ENCODE results near the gene KRTAP10-5.
"Not testable (repeated sequence)": the region's sequence is repeated elsewhere in the genome, so short reads cannot be mapped to it uniquely, and the experiment has no call there.

Gene KRTAP10-5

DNA sequence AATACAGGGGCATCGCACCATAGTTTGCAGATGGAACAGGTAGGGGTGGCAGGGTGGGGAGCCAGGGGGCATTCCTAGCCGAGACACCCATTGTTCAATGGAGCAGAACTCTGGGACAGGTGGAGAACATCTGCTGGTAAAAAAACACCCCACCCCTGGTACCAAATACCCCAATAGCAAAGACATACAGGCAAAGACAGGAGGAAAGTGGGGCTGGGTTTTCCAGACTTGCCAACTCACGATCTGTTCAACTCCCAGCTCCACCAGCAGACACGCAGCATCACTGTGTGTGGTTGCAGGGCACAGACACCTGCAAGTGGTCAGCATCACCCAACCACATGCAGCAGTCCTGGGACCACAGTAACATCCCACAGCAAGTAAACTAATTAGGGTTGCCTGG, 31.1 kb upstream of the KRTAP10-5 start:
- no peak overlapping the region for H3K27ac ChIP-seq (ENCODE audit: low read depth, low read length)
- H2AFZ ChIP-seq (ENCODE audit: low read length, unreplicated experiment) = no peak overlapping the region
- peaks cover 13% of the 10 kb centered on the region; the same call in 1 of the 2 replicates for H3K27me3 ChIP-seq (ENCODE audit: insufficient read depth, low read length)
- H3K4me3 ChIP-seq (ENCODE audit: low read depth, low read length) = no peak overlapping the region
- no peaks in the 10 kb centered on the region for H3K79me2 ChIP-seq (ENCODE audit: control insufficient read depth, insufficient read depth, low read length, unreplicated experiment)
- no peaks in the 10 kb centered on the region for H3K4me1 ChIP-seq (ENCODE audit: control insufficient read depth, insufficient read depth, low read length, unreplicated experiment)
- H3K36me3 ChIP-seq (ENCODE audit: insufficient read depth, low read length) = no peaks in the 10 kb centered on the region

DNA sequence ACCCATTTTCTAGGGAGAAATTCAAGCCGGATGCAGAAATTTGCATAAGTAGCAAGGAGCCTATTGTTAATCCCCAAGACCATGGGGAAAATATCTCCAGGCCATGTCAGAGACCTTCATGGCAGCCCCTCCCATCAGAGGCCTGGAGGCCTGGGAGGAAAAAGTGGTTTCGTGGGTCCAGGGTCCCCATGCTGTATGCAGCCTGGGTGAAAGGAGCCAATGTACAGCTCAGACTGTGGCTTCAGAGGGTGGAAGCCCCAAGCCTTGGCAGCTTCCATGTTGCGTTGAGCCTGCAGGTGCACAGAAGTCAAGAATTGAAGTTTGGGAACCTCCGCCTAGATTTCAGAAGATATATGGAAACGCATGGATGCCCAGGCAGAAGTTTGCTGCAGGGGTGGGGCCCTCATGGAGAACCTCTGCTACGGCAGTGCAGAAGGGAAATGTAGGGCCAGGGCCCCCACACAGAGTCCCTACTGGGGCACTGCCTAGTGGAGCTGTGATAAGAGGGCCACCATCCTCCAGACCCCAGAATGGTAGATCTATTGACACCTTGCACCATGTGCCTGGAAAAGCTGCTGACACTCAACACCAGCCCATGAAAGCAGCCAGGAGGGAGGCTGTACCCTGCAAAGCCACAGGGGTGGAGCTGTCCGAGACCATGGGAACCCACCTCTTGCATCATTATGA, 29.9 kb upstream of the KRTAP10-5 start:
- not testable (repeated sequence) for H2AFZ ChIP-seq (ENCODE audit: low read length, unreplicated experiment)

DNA sequence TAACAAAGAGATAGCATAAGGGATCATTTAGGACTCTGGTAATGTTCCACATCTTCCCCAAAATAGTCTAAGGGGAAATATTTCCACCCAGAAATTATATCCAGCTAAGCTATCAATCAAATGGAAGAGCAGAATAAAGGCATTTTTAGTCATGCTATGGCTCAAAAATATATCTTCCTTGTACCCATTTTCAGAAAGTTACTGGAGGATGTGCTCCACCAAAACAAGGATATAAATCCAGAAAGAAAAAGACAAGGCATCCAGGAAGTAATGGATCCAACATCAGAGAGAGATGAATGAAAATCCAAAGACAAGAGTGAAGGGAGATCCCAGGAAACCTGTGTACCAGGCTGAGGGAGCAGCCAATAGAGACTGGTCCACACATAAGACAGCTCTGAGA, 28.8 kb upstream of the KRTAP10-5 start:
- H3K79me2 ChIP-seq (ENCODE audit: control insufficient read depth, insufficient read depth, low read length, unreplicated experiment) = no peaks in the 10 kb centered on the region
- peaks cover 24% of the 10 kb centered on the region for H3K27me3 ChIP-seq (ENCODE audit: insufficient read depth, low read length)
- no peak overlapping the region for H2AFZ ChIP-seq (ENCODE audit: low read length, unreplicated experiment)
- H3K4me1 ChIP-seq (ENCODE audit: control insufficient read depth, insufficient read depth, low read length, unreplicated experiment) = no peaks in the 10 kb centered on the region
- H3K27ac ChIP-seq (ENCODE audit: low read depth, low read length) = no peak overlapping the region
- H3K4me3 ChIP-seq (ENCODE audit: low read depth, low read length) = no peak overlapping the region
- no peaks in the 10 kb centered on the region for H3K36me3 ChIP-seq (ENCODE audit: insufficient read depth, low read length)

More for the DNA sequence above, 29.9 kb upstream of the KRTAP10-5 start:
- H3K27ac ChIP-seq (ENCODE audit: low read depth, low read length); H3K79me2 ChIP-seq (ENCODE audit: control insufficient read depth, insufficient read depth, low read length, unreplicated experiment); H3K4me3 ChIP-seq (ENCODE audit: low read depth, low read length); H3K36me3 ChIP-seq (ENCODE audit: insufficient read depth, low read length); H3K4me1 ChIP-seq (ENCODE audit: control insufficient read depth, insufficient read depth, low read length, unreplicated experiment): not testable (repeated sequence)
- peaks cover 17% of the 10 kb centered on the region; the same call in 1 of the 2 replicates for H3K27me3 ChIP-seq (ENCODE audit: insufficient read depth, low read length)

DNA sequence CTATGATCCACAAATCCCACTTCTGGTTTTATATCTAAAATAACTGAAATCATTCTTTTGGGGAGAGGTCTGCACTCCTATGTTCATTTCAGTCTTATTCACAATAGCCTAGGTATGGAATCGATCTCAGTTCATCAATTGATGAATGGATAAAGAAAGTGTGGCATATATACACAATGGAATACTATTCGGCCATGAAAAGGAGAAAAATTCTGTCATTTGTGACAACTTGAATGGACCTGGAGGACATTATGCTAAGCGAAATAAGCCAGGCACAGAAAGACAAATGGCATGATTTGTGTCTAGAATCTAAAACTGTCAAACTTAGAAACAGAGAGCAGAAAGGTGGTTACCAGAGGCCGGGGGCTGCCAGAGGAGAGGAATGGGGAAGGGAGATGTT, 26.1 kb upstream of the KRTAP10-5 start:
- H3K36me3 ChIP-seq (ENCODE audit: insufficient read depth, low read length) = no peaks in the 10 kb centered on the region
- H3K79me2 ChIP-seq (ENCODE audit: control insufficient read depth, insufficient read depth, low read length, unreplicated experiment) = no peaks in the 10 kb centered on the region
- H3K4me3 ChIP-seq (ENCODE audit: low read depth, low read length) = no peak overlapping the region
- H2AFZ ChIP-seq (ENCODE audit: low read length, unreplicated experiment) = no peak overlapping the region
- no peak overlapping the region for H3K27ac ChIP-seq (ENCODE audit: low read depth, low read length)
- no peaks in the 10 kb centered on the region for H3K4me1 ChIP-seq (ENCODE audit: control insufficient read depth, insufficient read depth, low read length, unreplicated experiment)
- H3K27me3 ChIP-seq (ENCODE audit: insufficient read depth, low read length) = peaks cover 36% of the 10 kb centered on the region

DNA sequence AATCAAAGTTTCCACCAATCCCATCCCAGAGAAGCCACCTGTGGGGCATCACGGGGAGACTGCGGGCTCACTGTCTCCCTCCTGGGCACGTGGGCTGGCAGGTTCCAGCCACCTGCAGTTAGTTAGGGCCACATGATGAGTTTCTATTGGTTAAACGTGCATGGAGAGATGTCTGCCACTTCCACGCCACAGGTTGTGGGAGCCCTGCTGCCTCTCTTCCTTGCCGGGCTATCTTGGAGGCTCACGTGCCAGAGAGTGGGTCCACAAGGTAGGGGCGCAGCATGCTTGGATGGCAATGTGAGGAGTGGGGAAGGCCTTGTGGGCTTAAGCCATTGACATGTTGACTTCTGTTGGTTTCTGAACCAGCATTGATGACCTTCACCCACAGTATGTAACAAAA, 23.5 kb upstream of the KRTAP10-5 start:
- no peaks in the 10 kb centered on the region for H3K79me2 ChIP-seq (ENCODE audit: control insufficient read depth, insufficient read depth, low read length, unreplicated experiment)
- no peak overlapping the region for H3K4me3 ChIP-seq (ENCODE audit: low read depth, low read length)
- H3K27ac ChIP-seq (ENCODE audit: low read depth, low read length) = no peak overlapping the region
- no peaks in the 10 kb centered on the region for H3K36me3 ChIP-seq (ENCODE audit: insufficient read depth, low read length)
- no peak overlapping the region for H2AFZ ChIP-seq (ENCODE audit: low read length, unreplicated experiment)
- peaks cover 56% of the 10 kb centered on the region for H3K27me3 ChIP-seq (ENCODE audit: insufficient read depth, low read length)
- no peaks in the 10 kb centered on the region for H3K4me1 ChIP-seq (ENCODE audit: control insufficient read depth, insufficient read depth, low read length, unreplicated experiment)

DNA sequence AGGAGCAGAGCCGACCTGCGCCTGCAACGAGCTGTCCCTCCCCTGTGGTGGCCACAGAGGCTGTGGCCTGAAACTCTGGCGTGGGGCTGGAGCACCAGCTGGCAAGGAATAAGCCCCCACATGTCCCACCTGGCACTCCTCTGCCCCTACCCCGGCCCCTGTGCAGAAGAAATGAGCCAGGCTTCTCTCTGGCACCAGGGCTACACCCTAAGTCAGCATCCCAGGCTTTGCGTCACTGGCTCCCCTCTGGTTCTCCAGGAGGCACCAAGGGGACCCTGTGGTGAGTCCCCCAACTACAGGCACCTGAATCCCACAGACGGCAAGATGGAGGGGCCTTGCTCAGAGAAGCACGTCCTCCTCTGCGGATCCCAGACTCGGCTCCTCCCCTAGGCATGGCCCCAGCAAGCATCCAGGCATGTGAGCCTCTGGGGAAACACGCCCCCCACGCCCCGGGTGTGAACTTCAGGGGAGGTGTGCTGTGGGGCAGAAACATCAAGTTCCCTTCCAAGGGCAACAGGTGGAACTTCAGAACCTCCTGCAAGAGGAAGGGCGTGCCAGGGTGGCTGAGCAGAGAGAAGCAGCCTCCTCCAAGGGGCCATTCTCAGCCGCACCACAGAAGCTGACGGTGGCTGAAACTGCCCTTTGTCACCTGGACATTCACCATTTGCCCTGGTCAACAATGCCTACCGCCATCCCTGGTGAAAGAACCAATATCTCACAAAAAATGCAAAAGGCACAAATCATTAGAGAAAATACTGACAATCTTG, 22.9 kb upstream of the KRTAP10-5 start:
- Histone ChIP-seq H3K27me3 (ENCODE audit: insufficient read depth, low read length) (peaks cover 62% of the 10 kb centered on the region), H2AFZ (ENCODE audit: low read length, unreplicated experiment) (no peak overlapping the region), H3K4me1 (ENCODE audit: control insufficient read depth, insufficient read depth, low read length, unreplicated experiment) (no peaks in the 10 kb centered on the region), H3K4me3 (ENCODE audit: low read depth, low read length) (no peak overlapping the region), H3K79me2 (ENCODE audit: control insufficient read depth, insufficient read depth, low read length, unreplicated experiment) (no peaks in the 10 kb centered on the region), H3K27ac (ENCODE audit: low read depth, low read length) (no peak overlapping the region), H3K36me3 (ENCODE audit: insufficient read depth, low read length) (no peaks in the 10 kb centered on the region)

DNA sequence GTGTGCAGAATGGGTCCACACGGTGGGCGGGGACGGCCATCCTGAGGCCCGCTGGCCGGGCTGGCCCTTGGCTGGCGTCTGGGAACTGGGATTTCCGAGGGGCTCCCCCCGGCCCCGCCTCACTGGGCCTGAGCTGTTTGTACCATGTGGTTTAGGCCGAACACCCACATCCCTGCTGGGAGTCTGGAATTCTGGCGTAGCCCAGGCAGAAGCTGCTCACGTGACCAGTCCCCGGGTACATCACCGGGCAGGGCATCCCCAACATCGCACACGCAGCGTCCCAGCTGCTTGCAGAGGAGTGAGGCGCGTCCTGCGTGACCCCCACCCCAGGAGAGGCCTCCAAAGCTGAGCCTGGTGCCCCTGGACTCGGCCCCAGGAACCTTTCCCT, 22.1 kb upstream of the KRTAP10-5 start:
- Histone ChIP-seq H3K27me3 (ENCODE audit: insufficient read depth, low read length) (peaks cover 71% of the 10 kb centered on the region), H3K27ac (ENCODE audit: low read depth, low read length) (no peak overlapping the region), H2AFZ (ENCODE audit: low read length, unreplicated experiment) (no peak overlapping the region), H3K4me3 (ENCODE audit: low read depth, low read length) (no peak overlapping the region), H3K4me1 (ENCODE audit: control insufficient read depth, insufficient read depth, low read length, unreplicated experiment) (no peaks in the 10 kb centered on the region), H3K36me3 (ENCODE audit: insufficient read depth, low read length) (no peaks in the 10 kb centered on the region), H3K79me2 (ENCODE audit: control insufficient read depth, insufficient read depth, low read length, unreplicated experiment) (no peaks in the 10 kb centered on the region)

DNA sequence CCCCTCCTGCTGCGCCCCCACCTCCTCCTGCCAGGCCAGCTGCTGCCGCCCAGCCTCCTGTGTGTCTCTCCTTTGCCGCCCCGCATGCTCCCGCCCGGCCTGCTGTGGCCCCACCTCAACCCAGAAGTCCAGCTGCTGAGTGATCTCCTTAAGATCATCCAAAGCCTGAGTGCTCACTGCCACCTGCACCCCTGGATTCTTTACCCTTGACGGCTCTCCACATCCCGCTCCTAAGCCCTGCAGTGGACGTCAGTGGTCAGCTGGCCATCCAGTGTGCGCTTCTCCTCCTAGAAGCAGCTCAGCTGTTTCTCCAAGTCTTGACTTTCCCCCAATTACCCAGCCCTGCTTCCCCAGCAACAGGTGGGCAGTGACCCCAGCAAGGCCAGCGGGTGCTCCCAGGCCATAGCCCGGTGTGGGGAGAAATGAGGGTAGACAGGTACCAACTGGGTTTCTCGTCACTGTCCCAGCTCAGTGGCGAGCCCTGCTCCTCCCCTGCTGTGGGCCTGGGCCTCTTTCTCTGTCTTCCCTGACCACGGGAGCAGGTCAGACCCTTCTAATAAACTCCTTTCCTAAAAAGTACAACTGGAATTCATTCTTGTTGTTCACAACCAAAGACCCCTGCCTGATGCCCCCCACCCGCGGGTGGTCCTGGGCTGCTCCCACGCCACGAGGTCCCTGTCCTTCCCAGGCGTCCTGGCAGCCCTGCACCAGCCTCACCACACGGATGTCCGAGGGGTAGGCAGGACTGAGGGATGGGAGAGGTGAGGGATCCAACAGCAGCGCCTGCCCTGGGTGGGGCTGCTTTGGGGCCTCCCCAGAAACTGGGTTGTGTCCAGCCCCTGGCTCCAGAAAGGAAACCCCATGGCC, 21.4 kb upstream of the KRTAP10-5 start:
- Histone ChIP-seq H3K4me1 (ENCODE audit: control insufficient read depth, insufficient read depth, low read length, unreplicated experiment) (no peaks in the 10 kb centered on the region), H3K79me2 (ENCODE audit: control insufficient read depth, insufficient read depth, low read length, unreplicated experiment) (no peaks in the 10 kb centered on the region), H3K36me3 (ENCODE audit: insufficient read depth, low read length) (no peaks in the 10 kb centered on the region), H3K4me3 (ENCODE audit: low read depth, low read length) (no peak overlapping the region), H3K27me3 (ENCODE audit: insufficient read depth, low read length) (peaks cover 75% of the 10 kb centered on the region), H2AFZ (ENCODE audit: low read length, unreplicated experiment) (no peak overlapping the region), H3K27ac (ENCODE audit: low read depth, low read length) (no peak overlapping the region)

DNA sequence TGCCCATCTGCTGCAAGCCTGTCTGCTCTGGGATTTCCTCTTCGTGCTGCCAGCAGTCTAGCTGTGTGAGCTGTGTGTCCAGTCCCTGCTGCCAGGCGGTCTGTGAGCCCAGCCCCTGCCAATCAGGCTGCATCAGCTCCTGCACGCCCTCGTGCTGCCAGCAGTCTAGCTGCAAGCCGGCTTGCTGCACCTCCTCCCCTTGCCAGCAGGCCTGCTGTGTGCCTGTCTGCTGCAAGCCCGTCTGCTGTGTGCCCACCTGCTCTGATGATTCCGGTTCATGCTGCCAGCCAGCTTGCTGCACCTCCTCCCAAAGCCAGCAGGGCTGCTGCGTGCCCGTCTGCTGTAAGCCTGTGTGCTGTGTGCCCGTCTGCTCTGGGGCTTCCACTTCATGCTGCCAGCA, 20.7 kb upstream of the KRTAP10-5 start:
- not testable (repeated sequence) for H3K36me3 ChIP-seq (ENCODE audit: insufficient read depth, low read length); H3K4me1 ChIP-seq (ENCODE audit: control insufficient read depth, insufficient read depth, low read length, unreplicated experiment); H3K79me2 ChIP-seq (ENCODE audit: control insufficient read depth, insufficient read depth, low read length, unreplicated experiment); H2AFZ ChIP-seq (ENCODE audit: low read length, unreplicated experiment); H3K4me3 ChIP-seq (ENCODE audit: low read depth, low read length); H3K27ac ChIP-seq (ENCODE audit: low read depth, low read length)
- peaks cover 76% of the 10 kb centered on the region for H3K27me3 ChIP-seq (ENCODE audit: insufficient read depth, low read length)

DNA sequence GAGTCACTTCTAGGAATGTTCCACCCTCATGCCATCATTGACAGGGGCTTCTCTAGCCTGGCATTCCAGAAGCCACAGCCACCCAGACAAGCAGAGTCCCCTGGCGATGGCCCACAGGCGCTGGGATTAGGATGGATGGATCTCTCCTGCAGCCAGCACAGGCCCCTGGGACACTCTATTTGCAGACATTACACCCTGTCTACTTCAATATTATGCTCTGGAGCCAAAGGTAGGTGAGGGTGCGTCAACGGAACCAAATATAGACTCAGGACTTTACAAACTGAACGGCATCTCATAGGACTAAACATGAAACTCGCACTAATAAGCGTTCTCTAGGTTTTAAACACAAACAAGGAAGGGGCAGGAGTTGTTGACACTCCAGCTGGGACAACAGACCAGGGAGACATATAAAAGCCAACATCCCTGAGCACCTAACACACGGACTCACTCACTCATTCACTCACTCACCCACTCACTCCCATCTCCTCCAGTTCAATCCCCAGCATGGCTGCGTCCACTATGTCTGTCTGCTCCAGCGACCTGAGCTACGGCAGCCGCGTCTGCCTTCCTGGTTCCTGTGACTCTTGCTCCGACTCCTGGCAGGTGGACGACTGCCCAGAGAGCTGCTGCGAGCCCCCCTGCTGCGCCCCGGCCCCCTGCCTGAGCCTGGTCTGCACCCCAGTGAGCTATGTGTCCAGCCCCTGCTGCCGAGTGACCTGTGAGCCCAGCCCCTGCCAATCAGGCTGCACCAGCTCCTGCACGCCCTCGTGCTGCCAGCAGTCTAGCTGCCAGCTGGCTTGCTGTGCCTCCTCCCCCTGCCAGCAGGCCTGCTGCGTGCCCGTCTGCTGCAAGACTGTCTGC, 19.9 kb upstream of the KRTAP10-5 start, which contains the start of gene KRTAP10-7:
KRTAP10-7 (plus strand) TSS at position 480 of the 861 bp plus-strand sequence; CDS start at position 505, 25 bp downstream.
- H3K27ac ChIP-seq (ENCODE audit: low read depth, low read length); H3K36me3 ChIP-seq (ENCODE audit: insufficient read depth, low read length); H3K79me2 ChIP-seq (ENCODE audit: control insufficient read depth, insufficient read depth, low read length, unreplicated experiment); H3K4me3 ChIP-seq (ENCODE audit: low read depth, low read length); H3K4me1 ChIP-seq (ENCODE audit: control insufficient read depth, insufficient read depth, low read length, unreplicated experiment); H2AFZ ChIP-seq (ENCODE audit: low read length, unreplicated experiment): not testable (repeated sequence)
- peaks cover 78% of the 10 kb centered on the region for H3K27me3 ChIP-seq (ENCODE audit: insufficient read depth, low read length)
